Uterus (tissue), 2 donors: ENCODE results near the gene MS4A15.

Experiments used
- CTCF ChIP-seq, 4 experiments: fragments of 200-600 bp in 2 of 4; fragments of 450-650 bp in 2 of 4; sonication (generic) in 2 of 4; IDR thresholded peaks; one replicate each; pipeline ENCODE4 v1.5.1; 2016 to 2019; ENCODE audit warnings: antibody characterized with exemption in 4 of 4, mild to moderate bottlenecking in 2 of 4, moderate library complexity in 1 of 4
- POLR2A ChIP-seq, 2 donors: fragments of 450-650 bp; IDR thresholded peaks; one replicate each; pipeline ENCODE4 v1.6.1; 2016; ENCODE audit warnings: antibody characterized with exemption in 2 of 2, mild to moderate bottlenecking in 1 of 2, moderate library complexity in 1 of 2

- no peak for TF ChIP-seq CTCF (IDR thresholded peaks at IDR 0.05)
- no peak for TF ChIP-seq POLR2A (IDR thresholded peaks at IDR 0.05)
Measured at GRCh38 chr11:60743058-60743457, 13.6 kb upstream of the MS4A15 start.
